Measurements from ENCODE around the gene FTL. TPM values are rescaled to one million over a fixed set of nuclear protein-coding genes. Genes with fewer than 3 reads are reported as not detected.
"Not testable (repeated sequence)": the region's sequence is repeated elsewhere in the genome, so short reads cannot be mapped to it uniquely, and the experiment has no call there.

FTL gene
- 1,000 to 10,000 TPM; 1,659 to 1,792 (median 1,691) TPM for total RNA-seq
- long read RNA-seq, donor 1, transcript FTL-201 (4 exons, 878 nt) = major isoform, 2,269 of 2,315 reads
- long read RNA-seq, donor 1, partial matches to known transcripts = 30 of 2,315 reads
- long read RNA-seq, donor 1, other reads (novel, unspliced or antisense) = 16 of 2,315 reads
- long read RNA-seq, donor 2, transcript FTL-201 (4 exons, 878 nt) = major isoform, 3,388 of 3,414 reads
- long read RNA-seq, donor 2, partial matches to known transcripts = 9 of 3,414 reads
- long read RNA-seq, donor 2, other reads (novel, unspliced or antisense) = 17 of 3,414 reads

- intact Hi-C loops (cut with DNase I, micrococcal nuclease) = loop anchor here in 1 of 2 donors (10.0 kb wide), 1 partner anchor 90 kb away; the partner anchor contains the start of gene PPP1R15A
- Histone ChIP-seq H3K4me3 (peak within 1 kb of the TSS; percentile 81), H3K4me1 (ENCODE audit: low read depth) (peaks cover 46% of the 10 kb centered on the region), H3K36me3 (ENCODE audit: low read depth) (no peaks in the 10 kb centered on the region), H3K9me3 (no peaks in the 10 kb centered on the region)
- TF ChIP-seq, protein P1, sequence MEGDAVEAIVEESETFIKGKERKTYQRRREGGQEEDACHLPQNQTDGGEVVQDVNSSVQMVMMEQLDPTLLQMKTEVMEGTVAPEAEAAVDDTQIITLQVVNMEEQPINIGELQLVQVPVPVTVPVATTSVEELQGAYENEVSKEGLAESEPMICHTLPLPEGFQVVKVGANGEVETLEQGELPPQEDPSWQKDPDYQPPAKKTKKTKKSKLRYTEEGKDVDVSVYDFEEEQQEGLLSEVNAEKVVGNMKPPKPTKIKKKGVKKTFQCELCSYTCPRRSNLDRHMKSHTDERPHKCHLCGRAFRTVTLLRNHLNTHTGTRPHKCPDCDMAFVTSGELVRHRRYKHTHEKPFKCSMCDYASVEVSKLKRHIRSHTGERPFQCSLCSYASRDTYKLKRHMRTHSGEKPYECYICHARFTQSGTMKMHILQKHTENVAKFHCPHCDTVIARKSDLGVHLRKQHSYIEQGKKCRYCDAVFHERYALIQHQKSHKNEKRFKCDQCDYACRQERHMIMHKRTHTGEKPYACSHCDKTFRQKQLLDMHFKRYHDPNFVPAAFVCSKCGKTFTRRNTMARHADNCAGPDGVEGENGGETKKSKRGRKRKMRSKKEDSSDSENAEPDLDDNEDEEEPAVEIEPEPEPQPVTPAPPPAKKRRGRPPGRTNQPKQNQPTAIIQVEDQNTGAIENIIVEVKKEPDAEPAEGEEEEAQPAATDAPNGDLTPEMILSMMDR (IDR thresholded peaks at IDR 0.05) = no peak
- ATAC-seq (peak; percentile 80), DNase-seq (peak; percentile 97 to 99 (median 98))
Measured at GRCh38 chr19:48965040-48965805, at the start of gene FTL. FTL (plus strand) TSS chr19:48965309; CDS start chr19:48965508, 199 bp downstream.

- TF ChIP-seq, protein P1 (IDR thresholded peaks at IDR 0.05) = no peak
Measured at GRCh38 chr19:48915757-48916156, 49.4 kb upstream of the FTL start.

DNA sequence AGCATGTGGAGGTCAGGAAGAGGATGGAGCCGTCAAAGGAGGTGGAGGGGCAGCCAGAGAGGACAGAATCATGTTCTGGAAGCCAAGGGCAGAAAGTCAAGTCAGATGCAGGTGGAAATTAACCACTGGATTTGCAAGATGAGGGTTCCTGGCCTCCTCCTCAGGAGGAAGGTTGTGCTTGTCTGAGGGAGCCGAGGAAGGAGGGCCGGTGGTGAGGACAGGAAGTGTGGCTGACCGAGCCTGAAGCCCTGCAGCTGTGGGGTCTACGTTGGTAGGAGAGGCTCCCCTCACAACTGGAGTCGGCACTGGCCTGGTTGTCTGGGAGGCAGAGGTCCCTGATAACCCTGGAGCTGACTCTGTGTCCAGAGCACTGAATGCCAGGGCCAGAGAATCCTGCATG, 47.0 kb upstream of the FTL start:
- intact Hi-C loops (cut with DNase I, micrococcal nuclease) = no loop called here
- no peaks in the 10 kb centered on the region for H3K9me3 ChIP-seq
- H3K4me1 ChIP-seq (ENCODE audit: low read depth) = no peaks in the 10 kb centered on the region
- no peak for ATAC-seq
- DNase-seq = no peak
- no peak overlapping the region for H3K4me3 ChIP-seq
- TF ChIP-seq, protein P1 (IDR thresholded peaks at IDR 0.05) = no peak
- no peaks in the 10 kb centered on the region for H3K36me3 ChIP-seq (ENCODE audit: low read depth)

More at GRCh38 chr19:48915757-48916156, 49.4 kb upstream of the FTL start:
- no peaks in the 10 kb centered on the region for H3K4me1 ChIP-seq (ENCODE audit: low read depth)
- no peak for DNase-seq
- no peak for ATAC-seq
- no peaks in the 10 kb centered on the region for H3K9me3 ChIP-seq
- H3K36me3 ChIP-seq (ENCODE audit: low read depth) = no peaks in the 10 kb centered on the region
- H3K4me3 ChIP-seq = no peak overlapping the region
- intact Hi-C loops (cut with DNase I, micrococcal nuclease) = no loop called here

- Histone ChIP-seq H3K4me1 (ENCODE audit: low read depth) (no peaks in the 10 kb centered on the region), H3K36me3 (ENCODE audit: low read depth) (no peaks in the 10 kb centered on the region), H3K9me3 (no peaks in the 10 kb centered on the region), H3K4me3 (no peak overlapping the region)
- ATAC-seq (peak; percentile 53), DNase-seq (no peak)
- intact Hi-C loops (cut with DNase I, micrococcal nuclease) = no loop called here
- TF ChIP-seq, protein P1 (IDR thresholded peaks at IDR 0.05) = no peak
Measured at GRCh38 chr19:48918801-48919247, 46.3 kb upstream of the FTL start.

GRCh38 chr19:48919271-48919670, 45.8 kb upstream of the FTL start:
- H3K4me3 ChIP-seq; H3K36me3 ChIP-seq (ENCODE audit: low read depth); DNase-seq; intact Hi-C loops (cut with DNase I, micrococcal nuclease); ATAC-seq; H3K9me3 ChIP-seq; H3K4me1 ChIP-seq (ENCODE audit: low read depth): not testable (repeated sequence)

- TF ChIP-seq, protein P1 (IDR thresholded peaks at IDR 0.05) = no peak
- Histone ChIP-seq H3K4me1 (ENCODE audit: low read depth) (no peaks in the 10 kb centered on the region), H3K4me3 (no peak overlapping the region), H3K36me3 (ENCODE audit: low read depth) (no peaks in the 10 kb centered on the region), H3K9me3 (no peaks in the 10 kb centered on the region)
- DNase-seq = no peak
- no peak for ATAC-seq
- intact Hi-C loops (cut with DNase I, micrococcal nuclease) = no loop called here
Measured at GRCh38 chr19:48920949-48921348, 44.2 kb upstream of the FTL start.

All from mucosa of descending colon (tissue), 3 donors.